Activated CD8-positive, alpha-beta memory T cell treated with anti-CD3 and anti-CD28 coated beads for 4 hours (primary cell): Measurements from ENCODE around the gene SLC7A4.

Experiments used
- DNase-seq, 2 donors: peaks; one replicate each; pipeline ENCODE4 v3.0.0-alpha.2; 2020; ENCODE audit warnings: low read depth in 2 of 2

The SLC7A4 gene

GRCh38 chr22:20988573-20989322 is 43.6 kb downstream of the SLC7A4 start:
- no peak for DNase-seq

GRCh38 chr22:20987375-20987774 is 45.0 kb downstream of the SLC7A4 start:
- DNase-seq = no peak

DNA sequence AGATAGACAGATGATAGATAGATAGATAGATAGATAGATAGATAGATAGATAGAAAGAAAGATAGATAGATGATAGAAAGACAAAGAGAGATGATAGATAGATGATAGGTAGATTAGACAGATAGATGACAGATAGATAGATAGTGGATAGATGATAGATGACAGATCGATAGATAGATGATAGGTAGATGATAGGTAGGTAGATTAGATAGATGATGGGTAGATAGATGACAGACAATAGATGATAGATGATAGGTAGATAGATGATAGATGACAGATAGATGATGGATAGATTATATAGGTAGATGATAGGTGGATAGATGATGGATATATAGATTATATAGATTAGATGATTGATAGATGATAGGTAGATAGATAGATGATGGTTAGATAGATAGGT is 46.0 kb downstream of the SLC7A4 start:
- DNase-seq = no peak

DNA sequence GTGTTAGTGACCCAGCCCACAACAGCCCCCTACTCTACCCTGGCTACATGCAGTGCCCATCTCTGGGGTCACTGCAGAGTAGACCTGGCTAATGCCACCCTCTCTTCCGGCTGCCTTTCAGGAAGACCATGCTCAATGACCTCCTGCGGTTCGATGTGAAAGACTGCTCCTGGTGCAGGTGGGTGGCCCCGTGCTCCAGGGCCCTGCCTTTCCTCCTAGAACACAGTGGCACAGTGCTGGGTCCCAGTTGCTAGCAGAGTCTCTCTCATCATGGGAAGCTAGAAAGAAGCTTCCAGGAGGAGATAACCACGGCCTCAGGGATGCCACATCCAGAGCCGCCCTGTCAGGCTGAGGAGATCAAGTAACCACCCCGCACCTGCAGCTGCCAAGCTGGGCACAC is 46.6 kb downstream of the SLC7A4 start:
- no peak for DNase-seq

- DNase-seq = no peak
These were observed 49.1 kb downstream of the SLC7A4 start for GRCh38 chr22:20983081-20983771.

DNA sequence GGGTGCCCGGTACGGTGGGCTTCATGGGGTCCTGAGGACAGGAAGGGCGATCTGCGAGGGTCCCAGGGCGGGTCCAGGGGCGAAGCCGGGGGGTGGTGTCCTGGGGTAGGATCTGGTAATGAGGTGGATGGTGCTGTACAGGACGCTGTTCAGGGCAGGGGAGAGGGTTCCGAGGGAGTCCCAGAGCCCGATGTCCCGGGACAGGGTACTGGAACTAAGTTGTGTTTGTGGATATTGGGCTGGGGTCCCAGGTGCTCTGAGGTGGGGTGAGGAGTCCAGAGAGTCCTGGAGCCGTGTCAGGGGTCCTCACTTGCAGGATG is 49.8 kb downstream of the SLC7A4 start:
- no peak for DNase-seq

GRCh38 chr22:20981787-20982562 is 50.4 kb downstream of the SLC7A4 start, which contains the start of gene LZTR1:
Gene LZTR1 (plus strand): TSS chr22:20982297. CDS start chr22:20982372, 75 bp downstream.
- DNase-seq = peak; percentile 36 to 47

DNA sequence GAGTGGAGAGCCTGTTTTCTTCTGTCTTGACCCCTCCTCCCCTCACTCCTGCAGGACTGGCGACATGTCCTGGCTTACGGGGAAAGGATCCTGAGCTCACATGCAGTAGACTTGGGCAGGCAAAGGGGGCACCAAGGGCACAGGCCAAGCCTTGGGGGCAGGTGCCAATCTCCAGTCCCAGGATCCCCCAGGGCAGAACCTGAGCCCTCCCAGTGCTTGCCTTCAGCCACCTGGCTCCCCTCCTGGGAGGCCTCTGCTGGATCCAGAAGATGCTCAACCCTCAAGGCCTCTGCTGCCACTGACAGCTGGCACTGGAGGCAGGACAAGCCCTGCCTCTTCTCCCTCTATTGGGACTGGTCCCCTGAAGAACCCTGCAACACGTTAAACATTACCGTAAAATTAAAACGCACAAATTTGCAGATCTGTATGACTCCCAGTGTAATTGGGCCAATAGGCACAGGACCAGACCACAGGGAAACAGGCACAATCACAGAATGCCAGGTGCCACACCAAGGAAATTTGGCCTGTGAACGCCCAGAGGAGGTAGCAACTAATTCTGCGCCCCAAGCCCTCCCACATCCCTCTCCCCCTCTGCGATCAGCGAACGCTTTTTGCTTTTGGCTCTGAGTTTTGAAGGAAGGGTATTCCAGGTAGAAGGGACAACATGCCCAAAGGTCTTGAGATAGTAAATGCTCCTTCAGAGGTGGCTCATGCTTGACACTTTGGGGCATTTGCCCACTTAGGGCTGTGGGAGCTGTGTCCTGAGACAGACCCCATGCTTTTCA is 51.2 kb downstream of the SLC7A4 start:
- DNase-seq = no peak

DNA sequence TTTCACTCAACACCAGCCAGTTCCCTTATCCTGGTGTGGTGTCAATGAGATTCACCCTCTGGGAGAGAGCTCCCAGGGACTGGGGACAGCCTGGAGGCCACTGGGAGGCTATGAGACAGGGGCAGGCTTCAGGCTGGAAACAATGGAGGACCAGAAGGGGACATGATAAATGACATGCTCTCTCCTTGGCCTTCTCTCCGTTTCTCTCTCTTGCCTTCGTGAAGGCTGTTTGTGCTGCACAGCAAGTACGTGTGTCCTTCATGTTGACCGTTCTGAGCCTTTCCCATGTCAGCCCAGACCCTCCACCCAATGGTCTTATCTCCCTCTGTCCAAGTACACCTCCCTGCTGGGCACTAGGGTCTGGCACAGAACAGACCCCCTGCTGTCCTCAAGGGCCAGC is 51.8 kb downstream of the SLC7A4 start:
- no peak for DNase-seq

GRCh38 chr22:20979940-20980453 is 52.4 kb downstream of the SLC7A4 start:
- DNase-seq = no peak

DNA sequence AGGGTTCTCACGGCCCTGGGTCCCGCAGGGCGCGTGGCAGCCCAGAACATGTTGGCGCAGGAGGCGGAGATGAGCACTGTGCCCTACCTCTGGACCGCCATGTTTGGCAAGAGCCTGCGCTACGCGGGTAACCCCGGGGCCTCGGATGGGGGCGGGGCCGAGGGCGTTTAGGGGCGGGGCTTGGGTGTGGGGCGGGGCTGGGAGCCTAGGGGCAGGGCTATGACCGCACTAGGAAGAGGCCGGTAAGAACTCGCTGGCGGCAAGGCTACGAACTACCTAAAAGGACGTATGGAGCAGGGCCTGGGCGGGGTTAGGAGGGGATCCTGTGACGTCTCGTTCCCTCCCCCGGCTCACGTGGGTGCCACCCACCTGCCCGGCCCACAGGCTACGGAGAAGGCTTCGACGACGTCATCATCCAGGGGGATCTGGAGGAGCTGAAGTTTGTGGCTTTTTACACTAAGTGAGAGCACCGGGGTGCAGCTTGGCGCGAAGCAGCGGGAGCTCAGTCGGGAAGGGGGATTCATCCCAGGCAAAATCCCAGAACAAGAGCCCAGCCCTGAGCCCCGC is 53.0 kb downstream of the SLC7A4 start:
- DNase-seq = peak in 1 of 2 donors; percentile 57
